ENCODE results near the gene ITM2B.

DNA sequence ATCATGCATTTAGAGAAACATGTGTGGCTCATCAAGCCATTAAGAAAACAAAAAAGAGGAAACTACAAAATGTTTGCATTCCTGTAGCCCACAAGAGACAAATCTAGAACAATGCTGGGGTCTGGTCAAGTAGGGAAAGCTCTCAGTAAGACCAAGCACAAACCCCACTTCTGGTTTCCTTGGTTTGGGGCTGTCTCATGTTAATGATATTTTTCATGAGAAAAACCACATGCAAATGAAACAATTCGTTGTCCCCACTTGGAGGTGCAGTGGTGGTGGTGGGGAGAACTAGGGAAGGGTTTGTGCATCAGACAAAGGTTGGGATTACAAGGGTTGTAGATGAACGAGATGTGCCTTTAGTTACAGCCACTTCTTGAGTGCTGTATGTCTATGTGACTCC, 63.5 kb downstream of the ITM2B start:
- TF ChIP-seq, protein P1, sequence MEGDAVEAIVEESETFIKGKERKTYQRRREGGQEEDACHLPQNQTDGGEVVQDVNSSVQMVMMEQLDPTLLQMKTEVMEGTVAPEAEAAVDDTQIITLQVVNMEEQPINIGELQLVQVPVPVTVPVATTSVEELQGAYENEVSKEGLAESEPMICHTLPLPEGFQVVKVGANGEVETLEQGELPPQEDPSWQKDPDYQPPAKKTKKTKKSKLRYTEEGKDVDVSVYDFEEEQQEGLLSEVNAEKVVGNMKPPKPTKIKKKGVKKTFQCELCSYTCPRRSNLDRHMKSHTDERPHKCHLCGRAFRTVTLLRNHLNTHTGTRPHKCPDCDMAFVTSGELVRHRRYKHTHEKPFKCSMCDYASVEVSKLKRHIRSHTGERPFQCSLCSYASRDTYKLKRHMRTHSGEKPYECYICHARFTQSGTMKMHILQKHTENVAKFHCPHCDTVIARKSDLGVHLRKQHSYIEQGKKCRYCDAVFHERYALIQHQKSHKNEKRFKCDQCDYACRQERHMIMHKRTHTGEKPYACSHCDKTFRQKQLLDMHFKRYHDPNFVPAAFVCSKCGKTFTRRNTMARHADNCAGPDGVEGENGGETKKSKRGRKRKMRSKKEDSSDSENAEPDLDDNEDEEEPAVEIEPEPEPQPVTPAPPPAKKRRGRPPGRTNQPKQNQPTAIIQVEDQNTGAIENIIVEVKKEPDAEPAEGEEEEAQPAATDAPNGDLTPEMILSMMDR (IDR thresholded peaks at IDR 0.05) = no peak
- no peak for TF ChIP-seq EZH2 (IDR thresholded peaks at IDR 0.05; ENCODE audit: borderline replicate concordance, insufficient read depth, low read depth, low read length, poor library complexity, severe bottlenecking)
